ENCODE data around the gene WBP2.

DNA sequence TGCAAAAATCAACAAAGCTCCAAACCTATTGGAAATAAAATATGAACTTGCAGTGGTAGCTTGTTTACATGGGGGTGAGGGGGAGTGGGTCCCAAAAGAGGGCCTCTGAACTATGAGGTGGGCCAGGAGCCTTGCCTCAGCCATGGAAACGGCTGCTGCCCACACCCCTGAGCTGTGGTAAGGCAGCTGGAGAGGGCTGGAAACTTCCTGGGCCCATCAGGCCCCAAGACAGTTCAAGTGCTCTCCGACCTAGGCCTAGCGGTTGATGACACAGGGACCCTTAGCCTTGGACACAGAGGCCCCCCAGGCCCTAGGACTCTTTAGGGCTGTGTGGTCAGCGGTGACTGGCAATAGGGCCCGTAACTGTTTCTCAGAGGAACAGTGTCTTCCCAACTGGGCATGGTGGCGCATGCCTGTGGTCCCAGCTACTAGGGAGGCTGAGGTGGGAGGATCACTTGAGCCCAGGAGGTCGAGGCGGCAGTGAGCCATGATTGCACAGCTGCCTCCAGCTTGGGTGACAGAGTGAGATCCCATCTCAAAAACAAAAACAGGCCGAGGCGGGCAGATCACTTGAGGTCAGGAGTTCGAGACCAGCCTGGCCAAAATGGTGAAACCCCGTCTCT, 29.3 kb downstream of the WBP2 start:
- TF ChIP-seq, protein P1, sequence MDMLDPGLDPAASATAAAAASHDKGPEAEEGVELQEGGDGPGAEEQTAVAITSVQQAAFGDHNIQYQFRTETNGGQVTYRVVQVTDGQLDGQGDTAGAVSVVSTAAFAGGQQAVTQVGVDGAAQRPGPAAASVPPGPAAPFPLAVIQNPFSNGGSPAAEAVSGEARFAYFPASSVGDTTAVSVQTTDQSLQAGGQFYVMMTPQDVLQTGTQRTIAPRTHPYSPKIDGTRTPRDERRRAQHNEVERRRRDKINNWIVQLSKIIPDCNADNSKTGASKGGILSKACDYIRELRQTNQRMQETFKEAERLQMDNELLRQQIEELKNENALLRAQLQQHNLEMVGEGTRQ (CRISPR knock-in tag; IDR thresholded peaks at IDR 0.05): no peak
- TF ChIP-seq MYC (IDR thresholded peaks at IDR 0.05; ENCODE audit: low read depth, low read length) (no peak), MYC (CRISPR knock-in tag; IDR thresholded peaks at IDR 0.05; ENCODE audit: borderline replicate concordance, low read depth) (no peak), JUND (IDR thresholded peaks at IDR 0.05; ENCODE audit: borderline replicate concordance, low read depth, low read length) (no peak), JUND (tag; IDR thresholded peaks at IDR 0.05; ENCODE audit: borderline replicate concordance, low read depth, low read length) (no peak), LCOR (CRISPR knock-in tag; IDR thresholded peaks at IDR 0.05) (no peak), ZKSCAN1 (IDR thresholded peaks at IDR 0.05; ENCODE audit: low read depth, low read length) (no peak), SIX5 (IDR thresholded peaks at IDR 0.05; ENCODE audit: borderline replicate concordance in 1 of 2, insufficient read depth in 1 of 2, low read depth in 1 of 2, low read length in 2 of 2) (no peak), GATA2 (CRISPR knock-in tag; IDR thresholded peaks at IDR 0.05) (no peak), RFX5 (IDR thresholded peaks at IDR 0.05; ENCODE audit: low read depth, low read length) (no peak), TBP (optimal IDR thresholded peaks at IDR 0.05; ENCODE audit: low read depth, low read length) (no peak), EP300 (IDR thresholded peaks at IDR 0.05; ENCODE audit: low read length) (no peak), CBFB (CRISPR knock-in tag; IDR thresholded peaks at IDR 0.05) (no peak), TCF7 (IDR thresholded peaks at IDR 0.05; ENCODE audit: borderline replicate concordance) (no peak)
- TF ChIP-seq, protein P2, sequence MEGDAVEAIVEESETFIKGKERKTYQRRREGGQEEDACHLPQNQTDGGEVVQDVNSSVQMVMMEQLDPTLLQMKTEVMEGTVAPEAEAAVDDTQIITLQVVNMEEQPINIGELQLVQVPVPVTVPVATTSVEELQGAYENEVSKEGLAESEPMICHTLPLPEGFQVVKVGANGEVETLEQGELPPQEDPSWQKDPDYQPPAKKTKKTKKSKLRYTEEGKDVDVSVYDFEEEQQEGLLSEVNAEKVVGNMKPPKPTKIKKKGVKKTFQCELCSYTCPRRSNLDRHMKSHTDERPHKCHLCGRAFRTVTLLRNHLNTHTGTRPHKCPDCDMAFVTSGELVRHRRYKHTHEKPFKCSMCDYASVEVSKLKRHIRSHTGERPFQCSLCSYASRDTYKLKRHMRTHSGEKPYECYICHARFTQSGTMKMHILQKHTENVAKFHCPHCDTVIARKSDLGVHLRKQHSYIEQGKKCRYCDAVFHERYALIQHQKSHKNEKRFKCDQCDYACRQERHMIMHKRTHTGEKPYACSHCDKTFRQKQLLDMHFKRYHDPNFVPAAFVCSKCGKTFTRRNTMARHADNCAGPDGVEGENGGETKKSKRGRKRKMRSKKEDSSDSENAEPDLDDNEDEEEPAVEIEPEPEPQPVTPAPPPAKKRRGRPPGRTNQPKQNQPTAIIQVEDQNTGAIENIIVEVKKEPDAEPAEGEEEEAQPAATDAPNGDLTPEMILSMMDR (IDR thresholded peaks at IDR 0.05 in 2 of 3, conservative IDR thresholded peaks at IDR 0.05 in 1 of 3; ENCODE audit: insufficient read depth in 2 of 3, low read depth in 1 of 3, low read length in 3 of 3): no peak
- TF ChIP-seq, protein P3, sequence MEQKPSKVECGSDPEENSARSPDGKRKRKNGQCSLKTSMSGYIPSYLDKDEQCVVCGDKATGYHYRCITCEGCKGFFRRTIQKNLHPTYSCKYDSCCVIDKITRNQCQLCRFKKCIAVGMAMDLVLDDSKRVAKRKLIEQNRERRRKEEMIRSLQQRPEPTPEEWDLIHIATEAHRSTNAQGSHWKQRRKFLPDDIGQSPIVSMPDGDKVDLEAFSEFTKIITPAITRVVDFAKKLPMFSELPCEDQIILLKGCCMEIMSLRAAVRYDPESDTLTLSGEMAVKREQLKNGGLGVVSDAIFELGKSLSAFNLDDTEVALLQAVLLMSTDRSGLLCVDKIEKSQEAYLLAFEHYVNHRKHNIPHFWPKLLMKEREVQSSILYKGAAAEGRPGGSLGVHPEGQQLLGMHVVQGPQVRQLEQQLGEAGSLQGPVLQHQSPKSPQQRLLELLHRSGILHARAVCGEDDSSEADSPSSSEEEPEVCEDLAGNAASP (IDR thresholded peaks at IDR 0.05): no peak

Measured in K562 (cell line).